HG03095 (cell line): ENCODE results near the gene MPP2.
"Not testable (repeated sequence)": the region's sequence is repeated elsewhere in the genome, so short reads cannot be mapped to it uniquely, and the experiment has no call there.

ENCODE experiments used
- ATAC-seq: cut with Tn5 transposase; IDR thresholded peaks from one replicate; pipeline ENCODE4 v1.9.1; 2021; ENCODE audit warnings: moderate library complexity; ENCODE audit not compliant: unreplicated experiment

The MPP2 gene

DNA sequence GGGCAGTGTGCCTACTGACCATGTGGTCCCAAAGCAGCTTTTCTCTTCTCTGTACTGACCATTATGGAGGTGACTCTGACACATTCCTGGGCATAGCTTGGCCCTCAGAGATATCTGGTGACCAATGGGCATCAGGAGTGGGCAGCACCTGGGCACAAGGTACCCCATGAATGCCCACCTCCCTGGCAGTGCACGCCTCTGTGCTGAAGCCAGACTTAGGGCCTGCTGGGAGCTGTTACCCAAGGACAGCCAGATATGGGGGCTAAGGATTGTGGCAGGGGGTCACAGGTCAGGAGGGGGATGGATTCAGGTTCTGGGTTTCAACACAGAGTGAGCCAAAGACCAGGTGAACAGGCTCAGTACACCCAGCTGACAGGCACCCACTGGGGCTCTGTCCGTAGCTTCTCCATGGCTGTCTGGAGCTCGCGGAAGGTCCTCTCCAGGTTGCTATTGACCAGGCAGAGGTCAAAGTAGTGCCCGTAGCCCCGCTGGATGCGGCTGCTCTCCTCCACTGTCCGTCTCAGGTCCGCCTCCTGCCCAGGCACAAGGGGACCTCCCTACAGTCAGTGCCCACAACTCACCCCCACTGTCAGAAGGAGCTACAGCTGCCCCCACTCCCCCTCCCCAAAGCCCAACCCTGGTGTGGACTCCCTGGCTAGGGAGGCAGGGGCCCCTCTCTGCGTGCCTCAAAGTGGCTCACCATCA lies 29.7 kb downstream of the MPP2 start:
- no peak for ATAC-seq

DNA sequence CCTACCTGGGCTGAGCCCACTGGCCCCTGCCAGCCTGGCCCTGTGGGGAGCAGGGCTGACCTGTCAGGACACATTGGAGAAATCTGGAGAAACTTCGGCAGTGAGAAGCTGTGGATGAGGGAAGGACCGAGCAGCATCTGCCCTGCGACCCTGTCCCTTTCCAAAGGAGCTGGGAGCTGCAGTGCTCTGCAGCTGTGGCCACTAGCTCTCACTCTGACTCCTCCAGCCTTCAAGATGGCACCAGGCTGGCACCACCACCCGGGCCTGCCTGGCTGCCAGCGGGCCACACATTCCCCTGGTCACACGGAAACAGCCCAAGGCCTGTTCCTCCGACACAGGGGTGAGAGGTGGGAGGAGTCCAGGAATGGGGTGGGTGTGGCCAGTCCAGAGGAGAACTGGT lies 30.3 kb downstream of the MPP2 start:
- no peak for ATAC-seq

DNA sequence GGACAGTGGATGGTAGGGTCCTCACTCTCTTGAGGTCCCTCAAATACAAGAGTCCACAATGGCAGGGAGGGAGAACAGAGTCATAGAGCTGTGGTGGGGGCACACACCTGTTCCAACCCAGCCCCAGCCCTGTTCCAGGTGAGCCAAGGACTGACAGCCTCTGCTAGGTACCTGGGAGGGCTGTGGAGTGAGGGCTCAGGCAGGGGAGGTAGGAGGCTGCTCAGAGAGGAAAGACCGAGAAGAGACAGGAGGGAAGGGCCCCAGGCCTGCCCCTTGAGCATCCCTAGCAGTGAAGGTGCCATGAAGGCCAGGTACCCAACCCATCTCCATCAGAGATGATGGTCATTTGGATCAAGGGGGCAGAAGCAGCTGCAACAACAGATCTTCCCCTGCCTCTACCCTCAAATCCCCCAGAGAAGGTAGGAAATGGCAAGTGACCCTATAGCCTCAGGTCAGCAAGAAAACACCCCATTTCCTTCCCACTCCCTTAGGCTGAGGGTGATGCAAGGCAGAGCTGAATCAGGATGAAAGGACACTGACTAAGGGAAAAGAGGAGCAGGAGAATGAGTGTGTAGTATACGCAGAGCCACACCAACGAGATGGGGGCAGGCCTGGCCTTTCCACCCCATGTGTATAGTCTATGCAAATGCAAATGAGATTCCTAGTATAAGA lies 31.7 kb downstream of the MPP2 start:
- ATAC-seq: no peak

DNA sequence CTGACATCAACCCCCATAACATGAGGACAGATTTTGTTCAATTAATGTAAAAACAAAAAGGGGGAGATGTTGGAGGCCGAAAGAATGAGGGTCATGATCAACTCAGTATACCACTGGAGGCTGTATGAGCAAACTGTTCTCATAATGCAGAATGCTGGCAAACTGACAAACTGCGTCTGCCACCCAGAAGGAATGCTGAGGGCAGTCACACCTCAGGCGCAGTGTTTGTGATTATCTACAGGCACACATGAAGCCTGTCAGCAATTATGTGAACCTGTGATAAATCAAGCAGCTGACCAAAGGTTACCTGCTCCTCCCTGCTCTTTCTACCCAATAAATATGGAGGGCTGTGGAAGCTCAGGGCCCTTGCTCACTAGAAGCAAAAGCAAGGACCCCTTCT lies 33.0 kb downstream of the MPP2 start:
- no peak for ATAC-seq

DNA sequence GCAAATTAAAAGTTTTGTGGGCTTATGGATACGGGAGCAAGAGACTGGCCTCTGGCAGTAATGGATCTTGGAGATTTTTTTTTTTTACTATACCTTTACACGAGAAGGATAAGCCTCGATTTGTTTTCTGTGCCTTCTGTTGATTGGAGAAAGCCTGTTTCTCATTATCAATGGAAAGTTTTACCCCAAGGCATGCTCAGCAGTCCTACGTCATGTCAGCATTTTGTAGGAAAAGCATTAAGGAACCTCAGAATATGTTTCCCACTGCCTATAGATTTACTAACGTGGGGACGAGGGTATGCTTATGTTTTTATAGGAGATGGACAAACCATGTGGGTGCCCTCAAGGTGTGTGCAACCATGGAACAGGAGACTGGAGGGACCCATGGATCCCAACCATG lies 33.5 kb downstream of the MPP2 start:
- no peak for ATAC-seq

DNA sequence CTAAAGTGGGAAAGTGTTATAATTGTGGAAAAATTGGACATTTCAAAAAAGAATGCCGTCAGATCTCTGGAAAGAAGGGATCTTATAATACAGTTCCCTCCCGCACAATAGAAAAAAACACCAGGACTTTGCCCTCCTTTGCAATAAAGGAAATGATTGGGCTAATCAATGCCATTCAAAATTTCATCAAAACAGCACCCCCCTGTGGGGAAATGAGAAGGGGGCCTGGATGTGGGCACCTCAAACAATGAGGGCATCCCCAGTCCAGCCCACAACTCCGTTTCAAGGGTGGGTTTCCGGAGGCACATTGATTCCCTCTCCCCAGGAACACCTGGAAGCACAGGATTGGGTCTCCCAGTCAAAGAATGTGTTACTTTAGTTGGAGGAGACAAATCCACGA lies 34.2 kb downstream of the MPP2 start:
- no peak for ATAC-seq

DNA sequence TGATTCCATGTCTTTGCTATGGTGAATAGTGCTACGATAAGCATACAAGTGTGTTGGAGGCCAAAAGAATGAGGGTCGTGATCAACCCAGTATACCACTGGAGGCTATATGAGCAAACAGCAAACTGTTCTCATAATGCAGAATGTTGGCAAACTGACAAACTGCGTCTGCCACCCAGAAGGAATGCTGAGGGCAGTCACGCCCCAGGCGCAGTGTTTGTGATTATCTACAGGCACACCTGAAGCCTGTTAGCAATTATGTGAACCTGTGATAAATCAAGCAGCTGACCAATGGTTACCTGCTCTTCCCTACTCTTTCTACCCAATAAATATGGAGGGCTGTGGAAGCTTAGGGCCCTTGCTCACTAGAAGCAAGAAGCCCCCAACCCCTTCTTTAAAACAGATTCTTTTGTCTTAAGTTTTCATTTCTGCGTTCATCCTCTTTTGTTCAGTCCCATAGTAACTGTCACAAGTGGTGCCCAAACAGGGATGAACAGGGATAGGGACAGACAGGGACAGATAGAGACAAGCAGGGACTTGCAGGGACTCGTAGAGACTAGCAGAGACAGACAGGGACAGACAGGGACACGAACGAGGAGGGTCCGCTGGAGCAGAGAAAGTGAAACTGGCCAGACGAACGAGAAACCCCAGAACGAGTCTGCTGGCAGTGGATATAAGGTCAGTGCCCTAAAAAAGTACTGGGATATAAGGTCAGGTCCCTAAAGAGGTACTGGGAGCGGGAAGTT lies 35.2 kb downstream of the MPP2 start:
- ATAC-seq: no peak

DNA sequence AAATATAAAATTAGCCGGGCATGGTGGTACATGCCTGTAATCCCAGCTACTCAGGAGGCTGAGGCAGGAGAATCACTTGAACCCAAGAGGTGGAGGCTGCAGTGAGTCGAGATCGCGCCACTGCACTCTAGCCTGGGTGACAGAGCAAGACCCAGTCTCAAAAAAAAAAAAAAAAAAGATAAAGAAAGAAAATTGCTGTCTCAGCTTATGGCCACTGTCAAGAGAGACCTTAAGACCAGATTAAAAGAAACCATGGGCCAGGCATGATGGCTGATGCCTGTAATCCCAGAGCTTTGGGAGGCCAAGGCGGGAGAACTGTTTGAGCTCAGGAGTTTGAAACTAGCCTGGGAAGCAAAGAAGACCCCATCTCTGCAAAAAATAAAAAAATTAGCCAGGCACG lies 38.3 kb downstream of the MPP2 start:
- ATAC-seq: not testable (repeated sequence)

DNA sequence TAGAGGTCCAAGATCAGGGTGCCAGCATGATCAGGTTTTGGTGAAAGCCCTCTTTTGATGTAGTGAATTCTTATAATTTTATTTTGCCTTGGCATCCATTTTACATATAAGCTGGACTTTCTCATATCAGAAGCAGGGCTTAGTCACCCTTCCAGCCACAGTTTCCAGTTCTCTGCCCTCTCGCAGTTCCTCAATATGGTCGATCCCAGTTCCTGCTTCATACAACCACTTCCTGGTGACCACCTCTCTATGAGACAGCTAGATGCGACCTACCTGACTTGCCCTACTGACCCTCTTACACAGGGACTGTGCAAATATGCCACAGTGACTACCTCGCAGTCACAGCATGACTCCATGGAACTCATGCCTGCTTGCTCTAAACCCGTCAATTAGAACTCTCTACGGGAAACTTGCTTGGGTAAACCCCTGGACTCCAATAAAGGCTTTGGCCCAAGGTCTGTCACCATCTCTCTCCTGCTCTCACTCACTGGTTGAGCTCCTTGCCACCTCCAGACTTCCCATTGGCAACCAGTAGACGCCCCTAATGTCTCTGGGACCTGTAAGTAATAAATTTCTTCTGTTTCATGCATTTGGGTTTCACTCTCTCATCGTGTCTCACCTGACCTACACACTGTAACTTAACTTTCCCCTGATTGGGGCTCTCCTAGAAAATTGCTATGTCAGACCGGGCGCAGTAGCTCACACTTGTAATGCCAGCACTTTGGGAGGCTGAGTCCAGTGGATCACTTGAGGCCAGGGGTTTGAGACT lies 38.9 kb downstream of the MPP2 start:
- ATAC-seq: no peak

DNA sequence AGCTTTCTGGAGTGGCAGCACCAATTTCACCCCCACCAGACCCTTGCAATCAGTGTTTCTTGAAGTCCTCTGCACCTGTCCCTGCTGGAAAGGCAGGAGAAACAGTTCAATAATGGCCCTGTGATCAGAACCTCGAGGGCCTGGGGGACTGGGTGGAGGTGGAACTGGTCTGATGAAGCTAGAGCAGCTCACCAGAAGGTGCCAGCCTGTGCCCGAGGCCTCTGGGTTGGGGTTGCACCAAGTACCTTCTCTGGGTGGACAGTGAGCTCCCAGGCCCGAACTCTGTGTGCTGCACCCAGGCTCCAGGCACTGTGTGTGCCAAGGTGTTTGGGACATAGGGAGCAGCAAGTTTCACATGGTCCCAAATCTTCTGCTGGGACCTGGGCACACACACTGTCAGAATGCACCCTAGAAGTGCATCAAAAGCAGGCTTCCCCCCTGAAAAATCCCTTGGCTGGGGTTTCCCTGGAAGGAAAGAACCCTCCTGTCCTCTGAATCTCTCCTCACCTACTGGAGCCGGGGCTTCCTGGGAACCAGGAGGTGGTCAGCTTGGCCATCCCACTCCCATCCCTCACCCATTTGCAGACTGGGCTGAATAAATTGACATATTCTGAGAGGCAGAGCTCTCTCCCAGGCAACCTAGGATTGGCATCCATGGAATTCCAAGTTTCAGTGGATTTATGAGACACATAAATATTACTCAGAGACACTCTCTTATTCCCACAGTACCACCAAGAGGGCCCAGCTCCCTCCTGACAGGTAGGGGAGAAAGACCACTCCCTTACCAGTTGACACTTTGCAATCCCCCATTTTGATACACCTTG lies 43.0 kb downstream of the MPP2 start:
- ATAC-seq: no peak

DNA sequence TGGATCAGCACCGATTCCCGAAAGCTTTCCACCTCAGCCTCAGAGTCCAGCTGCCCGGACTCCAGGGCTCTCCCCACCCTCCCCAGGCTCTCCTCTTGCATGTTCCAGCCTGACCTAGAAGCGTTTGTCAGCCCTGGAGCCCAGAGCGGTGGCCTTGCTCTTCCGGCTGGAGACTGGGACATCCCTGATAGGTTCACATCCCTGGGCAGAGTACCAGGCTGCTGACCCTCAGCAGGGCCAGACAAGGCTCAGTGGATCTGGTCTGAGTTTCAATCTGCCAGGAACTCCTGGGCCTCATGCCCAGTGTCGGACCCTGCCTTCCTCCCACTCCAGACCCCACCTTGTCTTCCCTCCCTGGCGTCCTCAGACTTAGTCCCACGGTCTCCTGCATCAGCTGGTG lies 45.4 kb downstream of the MPP2 start:
- ATAC-seq: no peak

DNA sequence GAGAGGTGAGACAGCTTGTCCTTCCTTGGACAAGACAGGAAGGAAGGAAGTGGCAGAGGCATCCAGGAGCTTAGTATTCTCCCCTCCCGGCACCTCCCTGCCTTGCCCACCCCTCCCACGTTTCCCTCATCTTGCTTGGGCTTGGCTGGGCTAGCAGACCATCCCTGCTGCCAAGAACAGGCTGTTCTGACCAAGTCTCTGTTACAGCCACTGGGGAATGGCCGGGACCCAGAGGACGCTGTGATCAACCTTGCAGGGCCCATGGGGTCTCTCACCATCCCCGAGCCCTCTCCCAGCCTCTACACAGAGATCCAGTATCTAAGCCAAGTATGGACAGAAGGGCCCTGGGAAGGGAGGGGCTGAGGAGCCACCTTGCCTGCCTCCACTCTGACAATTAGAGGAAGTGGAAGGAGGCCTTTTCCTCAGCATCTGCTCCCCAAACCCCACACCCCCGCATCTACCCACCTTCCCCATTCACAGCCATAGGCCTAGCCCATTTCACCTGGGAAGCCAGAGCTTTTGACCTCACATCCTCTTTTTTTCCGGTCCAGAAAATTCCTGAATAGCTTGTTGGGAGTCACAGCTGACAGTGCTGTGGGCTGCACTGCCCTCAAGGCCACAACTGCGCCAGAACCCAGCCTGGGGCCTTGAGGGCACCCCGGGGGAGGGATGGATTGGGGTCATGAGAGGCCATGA lies 46.3 kb downstream of the MPP2 start:
- ATAC-seq: no peak

DNA sequence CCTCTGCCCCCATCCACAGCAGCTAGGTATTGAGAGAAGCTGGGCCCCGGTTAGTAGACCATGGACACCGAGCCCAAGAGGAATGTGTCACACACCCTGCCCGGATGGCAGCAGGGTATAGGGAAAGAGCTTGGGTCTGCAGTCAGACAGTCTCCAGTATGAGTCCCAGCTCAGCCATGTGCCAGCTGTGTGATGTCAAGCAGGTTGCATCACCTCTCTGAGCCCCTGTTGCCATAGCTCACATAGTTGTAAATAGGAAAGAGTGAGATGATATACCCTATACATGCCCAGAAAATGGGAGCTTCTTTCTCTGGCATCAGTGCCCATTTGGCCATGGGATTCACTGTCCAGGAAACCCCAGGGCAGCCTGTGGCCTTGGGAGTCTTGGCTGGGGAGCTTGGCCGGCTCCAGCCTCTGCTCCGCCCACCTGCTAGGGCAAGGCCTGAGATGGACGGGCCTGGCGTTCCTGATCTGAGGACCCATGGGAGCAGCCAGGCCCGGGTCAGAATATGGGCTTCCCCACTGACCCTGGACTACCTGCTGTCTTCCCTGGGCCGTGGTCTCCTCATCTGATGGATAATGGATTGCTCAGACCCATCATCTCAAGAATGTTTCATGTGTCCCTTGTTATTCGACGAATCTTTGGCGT lies 47.1 kb downstream of the MPP2 start:
- no peak for ATAC-seq

DNA sequence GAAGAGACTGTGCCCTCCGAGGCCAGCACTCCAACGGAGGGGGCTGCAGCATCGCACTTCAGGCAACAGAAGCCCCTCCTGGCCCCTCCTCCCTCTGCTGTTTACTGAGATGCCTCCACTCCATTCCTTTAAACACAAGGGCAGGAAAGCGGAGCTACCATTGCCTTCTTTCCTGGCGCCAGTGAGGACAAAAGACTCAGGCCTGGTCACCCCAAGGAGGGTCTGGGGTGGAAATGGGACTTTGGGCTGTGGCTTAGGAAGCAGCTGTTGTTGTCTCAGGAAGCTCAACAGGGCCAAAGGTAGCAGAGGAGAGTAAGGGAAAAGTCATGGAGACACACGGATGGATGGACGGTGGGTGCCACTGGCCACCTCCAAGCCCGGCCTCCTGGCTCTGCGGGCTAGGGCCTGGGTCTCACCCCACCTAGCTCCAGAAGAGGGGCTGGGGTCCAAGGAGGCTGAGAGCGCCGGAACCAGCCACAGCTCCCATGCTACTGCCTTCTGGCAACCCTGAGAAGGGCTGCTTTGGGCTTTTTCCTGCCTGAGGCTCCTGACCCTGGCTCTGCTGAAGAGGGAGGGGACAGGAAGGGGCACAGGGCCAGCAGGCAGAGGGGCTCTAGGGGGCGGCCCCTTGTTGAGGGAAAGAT lies 49.3 kb downstream of the MPP2 start:
- ATAC-seq: no peak

DNA sequence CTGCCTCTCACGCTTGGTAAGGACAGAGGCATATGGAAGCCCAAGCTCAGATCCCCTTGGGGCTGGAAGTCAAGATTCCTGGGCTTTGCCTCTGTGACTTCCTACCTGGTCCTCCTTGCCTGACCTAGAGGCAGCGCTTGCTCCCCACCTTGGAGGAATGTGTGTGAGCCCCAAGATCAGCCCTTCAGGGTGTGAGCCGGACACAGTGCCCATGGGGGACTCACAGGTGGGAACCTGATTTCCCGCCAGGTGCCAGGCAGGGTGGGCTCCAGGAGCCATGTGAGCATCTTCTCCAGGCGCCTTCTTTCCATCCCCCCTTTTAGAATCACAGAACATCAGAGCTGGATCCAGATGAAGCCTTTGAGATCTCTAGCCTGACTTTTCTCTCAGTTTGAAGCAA lies 50.2 kb downstream of the MPP2 start:
- ATAC-seq: no peak

DNA sequence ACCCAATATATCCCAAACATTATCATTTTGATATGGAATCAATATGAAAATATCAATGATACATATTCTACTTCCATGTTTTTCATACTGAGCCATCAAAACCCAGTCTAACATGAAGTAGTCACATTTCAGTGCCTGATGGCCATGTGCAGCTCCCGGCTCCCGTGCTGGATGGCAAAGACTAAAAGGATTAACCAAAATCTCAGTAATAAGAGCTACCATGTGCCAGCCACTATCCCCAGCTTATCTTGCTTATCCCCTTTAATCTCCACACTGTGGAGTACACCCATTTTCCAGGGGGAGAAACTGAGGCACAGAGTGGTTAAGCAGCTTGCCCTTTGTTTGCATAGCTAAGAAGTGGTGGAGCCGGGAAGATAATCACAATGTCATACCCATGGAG lies 51.2 kb downstream of the MPP2 start:
- ATAC-seq: no peak

DNA sequence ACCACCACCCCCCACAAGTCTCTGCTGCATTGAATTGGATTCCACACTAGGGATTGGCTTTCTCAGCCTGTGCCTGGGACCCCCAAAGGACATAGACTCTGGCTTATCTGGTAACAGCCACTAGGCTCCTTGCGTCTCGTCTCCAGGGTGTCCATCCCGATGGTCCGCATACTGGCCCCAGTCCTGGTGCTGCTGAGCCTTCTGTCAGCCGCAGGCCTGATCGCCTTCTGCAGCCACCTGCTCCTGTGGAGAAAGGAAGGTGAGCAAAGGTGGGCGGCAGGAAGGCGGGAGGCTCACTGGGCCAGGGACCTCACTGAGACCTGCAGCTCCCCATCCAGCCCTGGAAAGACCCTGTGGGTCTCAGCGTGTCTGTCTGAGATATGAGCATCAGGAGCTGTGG lies 52.3 kb downstream of the MPP2 start:
- ATAC-seq: no peak

DNA sequence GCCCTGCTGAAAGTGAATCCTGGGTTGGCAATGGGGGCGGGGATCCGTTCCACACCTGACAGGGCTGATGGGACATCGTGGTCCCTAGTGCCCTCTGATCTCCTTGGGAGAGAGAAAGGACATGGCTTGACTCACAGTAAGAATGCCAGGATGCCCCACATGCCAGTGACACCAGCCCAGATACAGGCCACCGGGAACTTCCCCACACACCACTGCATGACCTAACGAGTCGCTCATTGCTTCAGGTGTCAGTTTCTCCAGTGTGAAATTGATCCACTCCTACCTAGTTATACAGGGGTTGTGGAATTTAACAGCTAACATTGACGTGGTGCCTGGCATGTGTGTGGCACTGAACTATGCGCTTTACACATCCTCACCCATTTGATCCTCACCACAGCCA lies 52.8 kb downstream of the MPP2 start:
- no peak for ATAC-seq

DNA sequence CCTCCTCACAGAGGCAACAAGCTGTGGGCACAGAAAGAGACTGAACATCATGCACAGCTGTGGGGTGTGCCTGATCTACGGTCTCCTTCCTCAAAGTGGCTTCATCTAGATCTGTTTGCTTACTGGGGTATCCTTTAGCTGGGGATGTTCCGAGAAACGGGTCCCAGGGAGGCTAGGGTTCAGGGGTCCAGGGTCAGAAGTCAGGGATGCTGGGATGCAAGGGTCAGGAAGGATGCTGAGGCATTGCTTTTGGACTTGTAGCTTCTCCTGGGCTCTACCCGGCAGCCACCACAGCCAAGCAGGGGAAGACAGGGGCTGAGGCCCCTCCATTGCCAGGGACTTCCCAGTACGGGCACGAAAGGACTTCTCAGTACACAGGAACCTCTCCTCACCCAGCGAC lies 53.8 kb downstream of the MPP2 start:
- no peak for ATAC-seq
